ENCODE data around the gene MPC2.

Gene MPC2

DNA sequence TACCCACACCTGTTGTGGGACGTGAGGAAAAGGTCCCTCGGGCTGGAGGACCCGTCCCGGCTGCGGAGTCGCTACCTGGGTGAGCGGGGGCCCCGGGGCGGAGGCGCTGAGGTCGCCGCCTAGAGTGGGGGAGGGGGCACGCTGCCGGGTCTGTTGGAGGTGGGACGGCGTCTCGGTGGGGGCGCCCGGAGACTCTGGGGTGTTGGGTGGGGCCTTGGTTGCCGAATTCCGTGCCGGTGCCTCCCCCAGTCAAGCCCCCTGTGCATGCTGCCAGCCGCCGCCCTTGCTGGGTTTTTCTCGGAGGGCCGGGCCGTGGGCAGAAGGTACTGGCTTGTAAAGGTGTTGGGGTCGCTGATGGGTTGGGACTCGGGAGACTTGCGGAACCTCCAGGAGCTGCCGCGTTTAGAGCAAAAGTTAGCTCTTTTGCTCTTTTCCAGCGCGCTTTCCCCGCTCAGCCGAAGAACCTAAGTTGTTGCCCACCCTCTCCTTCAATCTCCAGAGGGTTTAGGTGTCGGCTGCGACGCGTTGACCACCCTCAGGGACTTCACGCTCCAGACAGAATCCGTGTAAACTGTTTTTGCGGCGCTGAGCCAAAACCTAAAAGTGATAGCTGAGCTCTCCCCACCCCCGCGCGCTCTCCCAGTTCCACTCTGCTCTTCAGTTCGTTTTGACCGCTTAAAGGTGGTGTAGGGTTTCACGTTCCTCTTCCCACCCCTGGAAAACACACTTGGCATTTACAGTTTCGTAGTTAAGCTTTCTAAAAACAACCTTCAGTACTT lies at the start of gene MPC2:
Gene MPC2 (minus strand): TSS at position 143 of the 779 bp plus-strand sequence. CDS start 1,231 bp downstream, outside the sequence.
- DNase-seq: peak in 1 of 2 experiments; percentile 61

DNA sequence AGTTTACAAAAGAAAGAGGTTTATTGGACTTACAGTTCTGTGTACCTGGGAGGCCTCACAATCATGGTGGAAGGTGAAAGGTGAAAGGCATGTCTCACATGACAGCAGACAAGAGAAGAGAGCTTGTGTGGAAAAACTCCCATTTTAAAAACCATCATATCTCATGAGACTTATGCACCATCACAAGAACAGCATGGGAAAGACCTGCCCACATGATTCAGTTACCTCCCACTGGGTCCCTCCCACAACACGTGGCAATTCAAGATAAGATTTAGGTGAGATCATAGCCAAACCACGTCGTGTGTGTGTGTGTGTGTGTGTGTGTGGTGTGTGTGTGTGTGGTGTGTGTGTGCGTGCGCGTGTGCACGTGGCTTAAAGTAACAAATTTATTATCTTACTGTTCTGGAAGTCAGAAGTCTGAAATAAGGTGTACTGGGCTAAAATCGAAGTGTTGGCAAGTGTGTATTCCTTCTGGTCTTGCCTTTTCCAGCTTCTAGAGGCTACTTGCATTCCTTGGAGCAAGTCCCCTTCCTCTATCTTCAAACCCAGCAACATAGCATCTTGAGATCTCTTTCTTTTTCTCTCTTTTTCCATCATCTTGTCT lies 48.1 kb upstream of the MPC2 start:
- DNase-seq: no peak

DNA sequence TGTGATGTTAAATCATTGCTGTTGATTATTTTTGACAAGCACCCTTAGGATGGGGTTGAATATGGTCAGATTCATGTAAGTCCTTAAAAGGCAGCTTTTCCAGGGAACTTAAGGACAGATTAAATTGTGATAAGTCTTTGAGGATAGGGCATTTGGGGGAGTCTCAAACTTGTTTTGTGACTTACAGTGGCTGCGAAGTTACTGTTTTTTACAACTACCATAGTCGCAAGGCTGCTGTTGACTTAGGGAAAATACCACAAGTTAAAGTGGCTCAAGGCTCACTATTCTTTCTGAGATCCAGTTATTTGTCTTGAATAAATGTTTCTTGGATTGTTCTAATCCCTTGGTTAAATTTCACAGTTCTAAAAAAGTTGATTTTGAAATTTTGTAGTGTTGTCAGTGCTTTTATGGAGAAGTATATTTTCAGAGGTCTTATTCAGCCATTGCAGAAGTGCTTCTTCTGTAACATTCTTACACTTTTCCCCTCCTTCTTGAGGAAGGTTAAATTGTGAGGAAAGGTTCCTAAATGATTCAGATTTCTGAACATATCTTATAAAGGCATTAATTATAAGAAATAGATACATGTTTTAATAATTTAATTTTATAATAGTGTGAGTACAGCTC lies 47.0 kb upstream of the MPC2 start:
- DNase-seq: no peak

DNA sequence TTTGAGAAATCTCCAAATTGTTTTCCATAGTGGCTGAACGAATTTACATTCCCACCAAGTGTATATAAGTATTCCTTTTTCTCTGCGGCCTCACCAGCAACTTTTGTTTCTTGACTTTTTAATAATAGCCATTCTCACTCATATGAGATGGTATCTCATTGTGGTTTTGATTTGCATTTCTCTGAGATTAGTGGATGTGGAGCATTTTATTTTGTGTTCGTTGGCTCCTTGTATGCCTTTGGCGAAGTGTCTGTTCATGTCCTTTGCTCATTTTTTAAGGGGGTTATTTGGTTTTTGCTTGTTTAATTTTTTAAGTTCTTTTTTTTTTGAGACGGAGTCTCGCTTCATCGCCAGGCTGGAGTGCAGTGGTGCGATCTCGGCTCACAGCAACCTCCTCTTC lies 45.1 kb upstream of the MPC2 start:
- DNase-seq: no peak

DNA sequence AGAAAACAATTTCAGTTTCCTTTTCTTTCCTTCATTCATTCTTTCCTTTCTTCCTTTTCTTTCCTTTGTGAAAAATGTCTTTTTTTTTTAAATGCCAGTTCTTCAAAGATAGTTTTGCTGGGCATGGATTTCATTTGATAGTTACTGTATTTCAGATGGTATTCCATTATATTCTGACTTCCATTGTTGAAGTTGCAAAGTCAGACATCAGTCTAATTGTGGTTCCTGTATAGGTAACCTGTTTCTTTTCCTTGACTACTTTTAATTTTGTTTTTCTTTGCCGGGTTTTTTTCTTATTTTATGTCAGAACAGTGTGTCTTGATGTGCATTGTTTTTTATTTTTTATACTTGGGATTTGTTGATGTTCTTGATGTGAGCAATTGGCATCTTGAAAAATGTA lies 40.4 kb upstream of the MPC2 start:
- DNase-seq: no peak

DNA sequence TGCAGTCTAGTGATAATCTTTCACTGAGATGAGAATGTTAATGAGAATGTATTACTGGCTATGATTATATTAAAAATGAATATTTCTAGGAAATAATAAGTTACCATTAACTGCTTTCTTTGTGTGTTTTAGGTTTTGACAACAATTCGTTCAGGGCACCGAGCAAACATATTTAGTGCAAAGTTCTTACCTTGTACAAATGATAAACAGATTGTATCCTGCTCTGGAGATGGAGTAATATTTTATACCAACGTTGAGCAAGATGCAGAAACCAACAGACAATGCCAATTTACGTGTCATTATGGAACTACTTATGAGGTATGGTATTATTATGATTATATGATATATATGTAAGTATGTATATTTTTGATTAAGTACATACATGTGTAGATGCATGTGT lies 37.8 kb upstream of the MPC2 start:
- DNase-seq: no peak

DNA sequence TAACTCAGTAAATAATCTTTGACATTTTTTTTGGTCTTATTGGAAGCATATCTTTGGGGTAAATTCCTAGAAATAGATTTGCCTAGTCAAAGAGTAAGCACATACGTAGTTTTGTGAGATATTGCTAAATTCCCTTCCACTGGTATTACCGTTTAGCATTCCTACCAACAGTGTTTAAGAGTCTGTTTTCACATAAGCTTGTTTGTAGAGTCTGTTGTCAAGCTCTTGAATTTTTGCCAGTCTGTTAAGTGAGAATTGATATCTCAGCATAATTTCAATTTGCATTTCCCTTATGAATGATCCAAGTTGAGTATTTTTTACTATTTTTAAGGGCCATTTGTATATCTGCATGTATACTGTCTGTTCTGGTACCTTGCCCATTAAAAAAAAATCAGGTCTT lies 37.0 kb upstream of the MPC2 start:
- DNase-seq: no peak

DNA sequence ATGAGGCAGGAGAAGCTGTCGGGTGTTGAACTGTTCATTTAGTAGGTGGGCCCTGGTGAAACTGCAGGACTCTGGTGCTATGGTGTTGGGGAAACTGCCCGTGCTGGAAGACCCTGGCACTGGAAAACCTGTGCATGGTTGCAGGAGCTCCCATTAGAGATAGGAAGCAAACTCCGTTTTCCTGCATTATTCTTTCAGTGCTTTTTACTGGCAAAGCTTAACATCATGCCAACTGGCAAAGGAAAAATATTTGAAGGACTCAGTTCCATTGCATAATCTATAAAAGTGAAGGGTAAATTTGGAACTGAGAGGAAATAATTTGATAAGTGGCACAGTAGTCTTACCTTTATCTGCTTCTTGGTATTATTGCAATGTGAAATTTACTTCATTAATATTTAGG lies 31.7 kb upstream of the MPC2 start:
- no peak for DNase-seq

DNA sequence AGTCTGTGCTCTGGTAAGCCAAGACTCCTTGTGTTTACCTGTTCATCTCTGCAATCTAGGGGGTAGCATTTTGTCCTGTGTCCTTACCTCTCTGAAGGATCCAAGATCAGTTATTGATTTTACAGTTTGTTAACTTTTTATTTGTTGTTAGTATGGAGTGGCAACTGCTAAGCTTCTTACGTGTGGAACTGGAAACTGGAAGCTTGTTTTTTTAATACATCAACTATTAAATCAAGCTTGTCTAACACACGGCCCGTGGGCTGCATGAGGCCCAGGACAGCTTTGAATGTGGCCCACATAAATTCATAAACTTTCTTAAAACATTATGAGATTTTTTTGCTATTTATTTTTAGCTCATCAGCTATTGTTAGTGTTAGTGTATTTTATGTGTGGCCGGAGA lies 29.2 kb upstream of the MPC2 start:
- no peak for DNase-seq

DNA sequence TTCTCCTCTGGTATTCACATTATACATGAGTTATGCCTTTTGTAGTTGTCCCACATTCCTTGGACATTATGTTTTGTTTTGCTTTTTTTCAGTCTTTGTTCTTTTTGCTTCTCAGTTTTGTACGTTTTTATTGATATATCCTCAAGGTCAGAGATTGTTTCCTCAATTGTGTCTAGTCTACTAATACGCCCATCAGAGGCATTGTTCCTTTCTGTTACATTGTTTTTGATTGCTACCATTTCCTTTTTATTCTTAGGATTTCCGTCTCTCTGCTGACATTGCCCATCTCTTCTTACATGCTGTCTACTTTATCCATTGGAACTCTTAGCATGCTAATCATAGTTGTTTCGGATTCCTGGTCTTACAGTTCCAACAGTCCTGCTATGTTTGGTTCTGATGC lies 27.8 kb upstream of the MPC2 start:
- DNase-seq: no peak

DNA sequence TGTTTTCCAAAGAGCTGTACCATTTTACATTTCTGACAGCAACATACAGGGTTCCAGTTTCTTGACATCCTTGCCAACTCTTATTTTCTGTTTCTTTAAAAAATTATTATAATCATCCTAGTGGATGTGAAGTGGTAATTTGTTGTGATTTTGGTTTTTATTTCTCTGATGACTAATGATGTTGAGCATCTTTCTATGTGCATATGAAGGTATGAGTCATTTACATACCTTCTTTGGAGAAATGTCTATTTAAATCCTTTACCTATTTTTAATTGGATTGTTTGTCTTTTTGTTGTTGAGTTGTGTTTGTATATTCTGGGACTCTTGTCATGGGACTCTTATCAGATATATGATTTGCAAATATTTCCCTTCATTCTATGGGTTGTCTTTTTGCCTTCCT lies 20.8 kb upstream of the MPC2 start:
- no peak for DNase-seq

DNA sequence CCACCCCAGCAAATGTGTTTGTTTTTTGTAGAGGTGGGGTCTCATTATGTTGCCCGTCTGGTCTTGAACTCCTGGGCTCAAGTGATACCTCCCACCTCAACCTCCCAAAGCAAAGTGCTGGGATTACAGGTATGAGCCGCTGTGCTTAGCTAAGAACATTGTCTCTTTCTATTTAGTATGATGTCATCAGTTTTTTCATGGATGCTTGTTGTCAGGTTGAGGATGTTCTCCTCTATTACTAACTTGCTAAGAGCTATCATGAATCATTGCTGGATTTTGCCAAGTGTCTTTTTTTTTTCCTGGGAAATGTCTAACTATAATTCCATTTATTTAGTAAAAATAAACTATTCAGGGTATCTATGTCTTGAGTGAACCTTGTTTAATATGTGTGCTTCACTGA lies 19.0 kb upstream of the MPC2 start:
- no peak for DNase-seq

DNA sequence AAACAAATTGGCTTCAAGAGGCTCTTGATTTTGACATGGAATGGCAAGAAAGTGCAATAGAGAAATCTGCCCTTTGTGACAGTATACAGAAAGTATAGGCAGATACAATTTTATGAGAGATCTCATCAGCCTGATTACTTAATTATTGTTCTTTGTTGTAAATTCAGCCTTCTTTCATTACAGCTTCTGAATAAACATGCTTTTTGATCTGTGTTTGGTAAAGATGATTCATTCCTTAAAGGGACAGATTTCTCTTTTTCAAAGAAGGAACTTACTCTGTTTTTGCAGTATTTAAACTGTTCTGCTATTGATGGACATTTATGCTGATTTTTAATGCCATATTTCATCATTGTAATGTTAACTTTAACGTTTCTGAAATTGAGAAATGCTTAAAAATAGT lies 13.7 kb upstream of the MPC2 start:
- no peak for DNase-seq

DNA sequence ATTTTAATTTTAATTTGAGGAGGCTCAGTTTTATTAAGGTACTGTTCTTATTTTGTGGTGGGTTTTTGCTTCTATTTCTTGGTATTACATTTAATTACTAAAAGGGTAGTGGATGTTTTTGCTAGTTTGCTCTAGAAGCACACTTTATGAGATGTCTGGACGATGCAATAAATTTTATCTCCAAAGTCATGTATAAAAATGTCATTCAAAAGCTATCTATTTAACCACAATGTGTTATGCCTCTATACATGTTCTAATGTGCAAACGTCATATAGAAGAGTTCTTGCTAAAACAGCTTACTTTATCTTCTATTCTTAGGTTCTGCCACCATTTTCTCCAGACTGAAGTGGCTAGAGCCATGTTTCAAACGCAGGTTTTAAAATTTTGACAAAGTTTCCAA lies 12.9 kb upstream of the MPC2 start:
- DNase-seq: no peak

DNA sequence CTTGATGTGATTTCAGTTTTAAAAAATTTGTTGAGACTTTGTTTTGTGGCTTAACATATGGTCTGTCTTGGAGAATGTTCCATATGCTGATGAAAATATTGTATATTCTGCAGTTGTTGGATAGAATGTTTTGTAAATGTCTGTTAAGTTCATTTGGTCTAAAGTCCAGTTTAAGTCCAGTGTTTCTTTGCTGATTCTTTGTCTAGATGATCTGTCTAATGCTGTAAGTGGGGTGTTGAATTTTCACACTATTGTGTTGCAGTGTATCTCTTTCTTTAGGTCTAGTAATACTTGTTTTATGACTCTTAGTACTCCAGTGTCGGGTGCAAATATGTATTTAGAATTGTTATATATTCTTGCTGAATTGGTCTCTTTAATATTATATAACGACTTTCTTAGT lies 10.9 kb upstream of the MPC2 start:
- no peak for DNase-seq

DNA sequence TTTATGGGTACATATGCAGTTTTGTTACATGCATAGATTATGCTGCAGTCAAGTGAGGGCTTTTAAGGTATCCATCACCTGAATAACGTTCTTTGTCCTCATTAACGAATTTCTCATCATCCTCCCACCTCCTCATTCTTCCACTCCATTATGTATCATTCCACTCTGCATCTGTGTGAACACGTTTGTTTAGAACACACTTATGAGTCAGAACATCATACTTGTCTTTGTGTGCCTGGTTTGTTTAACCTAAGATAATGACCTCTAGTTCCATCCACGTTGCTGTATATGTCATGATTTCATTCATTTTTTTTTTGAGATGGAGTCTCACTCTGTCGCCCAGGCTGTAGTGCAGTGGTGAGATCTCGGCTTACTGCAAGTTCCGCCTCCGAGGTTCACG lies 6.7 kb upstream of the MPC2 start:
- DNase-seq: no peak

DNA sequence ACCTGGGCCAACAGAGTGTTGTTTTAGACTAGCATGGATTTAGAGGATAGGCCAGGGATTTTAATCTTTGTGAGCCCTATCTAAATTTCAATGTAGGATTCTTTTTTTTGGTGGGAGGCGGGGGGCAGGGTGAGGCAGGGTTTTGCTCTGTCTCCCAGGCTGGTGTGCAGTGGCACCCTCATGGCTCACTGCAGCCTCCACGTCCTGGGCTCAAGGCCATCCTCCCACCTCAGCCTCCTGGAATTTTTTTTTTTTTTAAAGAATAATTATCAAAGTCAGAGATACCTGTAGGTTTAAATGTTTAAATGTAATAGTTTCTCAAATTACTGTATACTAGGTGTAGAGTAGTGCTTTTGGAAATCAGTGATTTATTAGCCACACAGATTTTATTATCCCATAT lies 3.4 kb upstream of the MPC2 start:
- no peak for DNase-seq

DNA sequence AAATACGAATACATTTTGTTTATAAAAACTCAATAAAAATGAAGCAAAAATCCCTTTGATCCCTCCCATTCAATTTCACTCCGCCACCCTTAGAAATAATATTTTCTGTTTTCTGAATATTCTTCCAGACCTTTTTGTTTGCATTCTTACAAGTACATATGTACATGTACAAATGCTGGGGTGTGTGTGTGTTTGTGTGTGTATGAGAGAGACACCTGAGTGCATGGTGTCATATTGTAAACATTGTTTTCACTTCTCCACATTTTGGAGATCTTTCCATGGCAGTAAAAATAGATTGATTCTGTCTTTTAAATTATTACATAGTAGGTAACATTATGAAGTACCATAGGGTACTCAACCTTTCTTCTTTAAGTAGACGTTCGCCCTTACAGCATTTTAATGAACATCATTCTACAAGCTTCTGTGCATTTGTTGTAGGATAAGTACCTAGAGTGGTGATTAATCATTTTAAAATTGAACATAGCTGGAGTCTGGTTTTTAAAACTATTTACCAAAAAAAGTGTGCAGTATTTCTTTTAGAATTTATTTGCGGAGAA lies 1.3 kb upstream of the MPC2 start:
- DNase-seq: no peak

DNA sequence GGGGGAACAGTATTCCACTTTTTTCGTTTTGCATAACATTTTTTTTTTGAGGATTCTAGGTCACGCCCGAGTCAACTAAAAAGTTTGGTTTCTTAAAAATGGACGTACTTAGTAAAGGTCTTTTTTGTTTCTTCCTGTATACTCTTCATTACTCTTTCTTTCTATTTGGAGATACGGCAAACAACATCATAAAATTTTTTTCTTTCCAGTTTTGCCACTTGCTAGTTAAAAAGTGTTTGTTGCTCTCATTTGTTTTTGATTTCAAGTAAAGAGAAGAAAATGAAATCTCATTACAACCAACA lies 788 bp upstream of the MPC2 start:
- no peak for DNase-seq

DNA sequence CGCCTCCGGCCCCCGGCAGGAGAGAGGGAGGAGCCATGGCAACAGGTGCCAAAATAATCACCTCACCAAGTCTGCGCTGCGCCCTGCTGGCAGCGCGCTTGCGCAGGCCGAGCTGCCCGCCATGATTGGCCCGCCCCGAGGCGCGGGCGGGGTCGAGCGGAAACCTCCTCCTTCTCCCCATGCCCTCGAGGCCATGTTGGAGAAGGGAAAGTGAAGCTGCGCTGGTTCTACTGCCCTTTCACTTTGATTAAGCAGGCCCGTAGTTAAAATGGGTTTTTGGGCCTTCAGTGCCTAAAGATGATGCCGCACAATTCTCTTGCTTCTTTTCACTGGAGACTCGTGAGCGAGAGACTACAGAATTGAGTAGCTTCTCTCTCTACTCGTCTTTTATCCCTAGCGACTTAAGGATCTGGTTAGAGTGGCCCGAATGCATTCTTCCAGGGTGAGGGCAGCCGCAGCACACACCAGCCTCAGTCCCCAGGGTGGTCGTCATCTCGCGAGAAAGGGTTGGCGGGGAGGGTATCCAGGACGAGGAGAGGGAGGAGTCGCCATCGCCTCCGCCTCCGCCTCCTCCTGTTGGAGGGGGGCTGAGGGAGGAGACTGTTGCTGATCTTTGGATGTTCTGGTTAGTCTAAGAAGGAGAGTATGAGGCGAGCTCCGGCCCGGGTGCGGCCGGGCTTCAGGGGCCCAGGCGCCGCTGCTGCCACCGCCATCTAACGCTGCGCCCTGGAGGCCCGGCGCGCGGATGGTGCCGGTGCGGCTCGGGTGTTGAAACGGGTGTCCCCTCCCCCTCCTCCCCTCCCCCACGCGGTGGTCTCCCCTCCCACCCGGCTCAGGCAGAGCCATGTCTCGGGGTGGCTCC lies 573 bp downstream of the MPC2 start, which contains the start of gene DCAF6:
Gene DCAF6 (plus strand): TSS at position 616 of the 862 bp plus-strand sequence. CDS start 229 bp downstream, at position 845.
- peak; percentile 98 to 99 for DNase-seq

DNA sequence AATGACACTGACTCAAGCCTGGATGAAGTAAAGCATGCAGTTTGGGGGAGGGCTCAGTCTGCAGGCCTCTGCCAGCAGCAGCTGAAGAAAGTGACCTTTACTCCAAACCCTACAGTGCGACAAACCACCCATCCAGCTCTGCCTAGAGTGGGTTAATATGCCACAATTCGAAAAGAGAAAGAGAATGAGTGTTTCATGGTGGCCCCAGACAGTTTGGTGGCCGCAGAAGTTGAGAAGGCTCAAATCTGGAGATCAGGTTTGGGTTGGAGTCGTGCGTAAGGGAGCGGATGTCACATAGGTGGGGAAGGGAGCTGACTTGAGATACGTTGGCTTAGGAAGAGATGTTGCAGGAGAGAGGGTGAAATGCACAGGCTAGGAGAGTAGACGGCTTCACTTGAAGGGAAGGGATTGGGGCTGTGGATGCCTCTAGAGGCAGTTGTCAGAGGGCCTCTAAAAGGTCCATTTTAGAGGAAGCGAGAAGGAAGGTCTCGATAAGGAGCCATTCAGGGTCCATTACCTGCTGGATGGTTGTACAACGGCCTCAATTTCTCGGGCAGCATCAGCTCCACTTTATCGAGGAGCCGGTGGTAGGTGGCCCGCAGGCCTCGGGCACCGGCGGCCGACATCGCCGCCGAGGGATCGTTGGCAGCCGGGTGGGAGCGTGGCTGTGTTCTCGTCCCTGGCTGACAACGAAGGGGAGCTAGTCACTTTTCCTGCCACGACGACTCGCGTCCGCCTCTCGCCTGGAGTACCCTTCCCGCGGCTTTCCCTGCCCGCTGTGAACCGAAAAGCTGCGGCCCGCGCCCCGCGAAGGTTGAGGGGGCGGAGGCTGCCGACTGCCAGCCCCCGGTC lies 1.4 kb downstream of the MPC2 start:
- peak in 1 of 2 experiments; percentile 32 for DNase-seq

Measured in NCI-H446 (cell line).